Activated naive CD8-positive, alpha-beta T cell (primary cell): ENCODE results near the gene GSAP.

Experiments used
- H3K27ac Mint-ChIP-seq: one replicate; pipeline ENCODE4 v1.8.0; 2021; ENCODE audit warnings: mixed read lengths
- H3K27me3 Mint-ChIP-seq: one replicate; pipeline ENCODE4 v1.8.0; 2021; ENCODE audit warnings: mixed read lengths
- H3K36me3 Mint-ChIP-seq: one replicate; pipeline ENCODE4 v1.8.0; 2021; ENCODE audit warnings: mixed read lengths
- H3K4me1 Mint-ChIP-seq: one replicate; pipeline ENCODE4 v1.8.0; 2021; ENCODE audit warnings: low read depth, mixed read lengths
- H3K4me3 Mint-ChIP-seq: one replicate; pipeline ENCODE4 v1.8.0; 2021; ENCODE audit warnings: mild to moderate bottlenecking, mixed read lengths
- H3K9me3 Mint-ChIP-seq: one replicate; pipeline ENCODE4 v1.8.0; 2021; ENCODE audit warnings: low read depth, mixed read lengths

The GSAP gene

GRCh38 chr7:77326131-77326530 is 90.0 kb downstream of the GSAP start:
- Mint-ChIP-seq H3K4me3 (no peak overlapping the region), H3K9me3 (no peaks in the 10 kb centered on the region), H3K4me1 (peaks cover 40% of the 10 kb centered on the region), H3K27me3 (no peaks in the 10 kb centered on the region), H3K27ac (no peak overlapping the region), H3K36me3 (peaks cover 15% of the 10 kb centered on the region)

- H3K36me3 Mint-ChIP-seq: peaks cover 36% of the 10 kb centered on the region
- H3K4me1 Mint-ChIP-seq: no peaks in the 10 kb centered on the region
- H3K27ac Mint-ChIP-seq: peak overlapping the region; percentile 51
- H3K9me3 Mint-ChIP-seq: no peaks in the 10 kb centered on the region
- no peaks in the 10 kb centered on the region for H3K27me3 Mint-ChIP-seq
- H3K4me3 Mint-ChIP-seq: no peak overlapping the region
Observed at GRCh38 chr7:77321300-77321699, 94.8 kb downstream of the GSAP start.

DNA sequence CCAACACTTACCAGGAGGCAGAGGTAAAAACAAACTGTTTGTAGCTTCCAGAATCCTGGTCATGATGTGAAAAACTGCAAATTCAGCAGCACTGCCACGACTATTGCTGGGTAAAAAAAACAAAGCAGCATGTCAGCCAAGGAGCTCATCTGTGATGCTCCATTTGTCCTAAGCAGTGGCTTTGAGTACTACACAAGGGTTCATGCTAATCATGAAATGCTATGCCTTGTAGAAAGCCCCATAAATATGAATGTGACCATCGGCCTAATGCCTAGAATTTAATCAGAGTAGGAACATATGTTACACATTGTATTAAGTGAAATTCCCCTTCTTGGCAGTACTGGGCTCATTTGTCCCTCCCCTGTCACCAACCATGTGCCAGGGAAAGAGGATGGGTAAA is 95.4 kb downstream of the GSAP start:
- Mint-ChIP-seq H3K4me3 (no peak overlapping the region), H3K27ac (no peak overlapping the region), H3K36me3 (peaks cover 37% of the 10 kb centered on the region), H3K27me3 (no peaks in the 10 kb centered on the region), H3K9me3 (no peaks in the 10 kb centered on the region), H3K4me1 (no peaks in the 10 kb centered on the region)

DNA sequence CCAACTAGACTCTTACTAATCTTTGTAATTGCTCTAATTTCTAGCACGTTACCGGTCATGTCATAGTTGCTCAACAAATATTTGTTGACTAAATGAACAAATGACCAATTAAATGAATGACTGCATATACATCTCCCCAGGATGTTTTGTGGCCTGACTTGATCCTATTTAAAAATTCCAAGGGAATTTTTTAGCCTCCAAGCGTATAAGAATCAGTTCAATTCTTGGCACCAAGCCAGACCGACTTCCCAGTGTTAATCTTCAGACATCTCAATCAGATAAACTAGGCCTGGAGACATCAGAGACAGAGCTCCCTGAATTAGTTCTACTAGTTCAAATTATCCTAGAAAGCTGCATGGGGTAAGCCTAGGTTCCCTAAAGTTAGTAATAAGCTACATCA is 96.0 kb downstream of the GSAP start:
- H3K36me3 Mint-ChIP-seq: peaks cover 39% of the 10 kb centered on the region
- H3K4me3 Mint-ChIP-seq: no peak overlapping the region
- H3K4me1 Mint-ChIP-seq: no peaks in the 10 kb centered on the region
- no peak overlapping the region for H3K27ac Mint-ChIP-seq
- no peaks in the 10 kb centered on the region for H3K27me3 Mint-ChIP-seq
- H3K9me3 Mint-ChIP-seq: no peaks in the 10 kb centered on the region

- no peaks in the 10 kb centered on the region for H3K9me3 Mint-ChIP-seq
- no peaks in the 10 kb centered on the region for H3K4me1 Mint-ChIP-seq
- H3K36me3 Mint-ChIP-seq: peaks cover 41% of the 10 kb centered on the region
- H3K27ac Mint-ChIP-seq: no peak overlapping the region
- no peak overlapping the region for H3K4me3 Mint-ChIP-seq
- H3K27me3 Mint-ChIP-seq: no peaks in the 10 kb centered on the region
Observed at GRCh38 chr7:77318019-77318418, 98.1 kb downstream of the GSAP start.

DNA sequence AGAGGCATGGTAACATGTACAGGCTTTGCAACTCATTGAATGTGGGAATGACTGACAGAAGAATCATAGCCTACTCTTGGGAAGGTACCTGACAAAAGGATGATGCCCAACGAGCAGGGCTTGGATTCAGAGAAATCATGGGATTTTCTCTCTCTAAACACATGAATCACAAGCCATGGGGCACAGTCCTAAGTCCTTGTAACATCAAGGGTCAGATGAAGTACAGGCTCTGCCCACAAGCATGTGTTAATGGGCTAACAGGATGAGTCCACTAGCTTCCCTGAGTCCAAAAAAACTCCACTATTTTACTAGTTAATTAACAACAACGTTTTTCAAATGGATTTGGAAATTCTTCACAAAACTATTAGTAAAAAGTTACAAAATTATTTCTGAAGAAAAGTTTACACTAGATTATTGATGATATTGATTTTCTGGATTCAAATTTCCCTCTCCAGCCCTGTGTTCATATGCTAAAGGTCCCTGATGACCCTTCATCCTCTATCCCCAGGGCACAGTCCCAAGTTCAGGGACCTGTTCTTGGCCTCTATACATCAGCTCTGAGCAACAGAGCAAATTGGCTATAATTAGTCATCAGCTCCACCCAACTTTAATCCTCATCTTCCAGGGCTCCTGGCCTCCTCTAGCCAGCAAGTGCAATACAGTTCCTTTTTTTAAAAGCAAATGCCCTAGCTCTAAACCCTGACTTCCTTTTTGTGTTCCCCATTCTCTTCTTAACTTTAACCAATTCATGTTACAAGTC is 99.8 kb downstream of the GSAP start:
- Mint-ChIP-seq H3K36me3 (peaks cover 39% of the 10 kb centered on the region), H3K4me3 (no peak overlapping the region), H3K27ac (no peak overlapping the region), H3K4me1 (no peaks in the 10 kb centered on the region), H3K27me3 (no peaks in the 10 kb centered on the region), H3K9me3 (no peaks in the 10 kb centered on the region)

DNA sequence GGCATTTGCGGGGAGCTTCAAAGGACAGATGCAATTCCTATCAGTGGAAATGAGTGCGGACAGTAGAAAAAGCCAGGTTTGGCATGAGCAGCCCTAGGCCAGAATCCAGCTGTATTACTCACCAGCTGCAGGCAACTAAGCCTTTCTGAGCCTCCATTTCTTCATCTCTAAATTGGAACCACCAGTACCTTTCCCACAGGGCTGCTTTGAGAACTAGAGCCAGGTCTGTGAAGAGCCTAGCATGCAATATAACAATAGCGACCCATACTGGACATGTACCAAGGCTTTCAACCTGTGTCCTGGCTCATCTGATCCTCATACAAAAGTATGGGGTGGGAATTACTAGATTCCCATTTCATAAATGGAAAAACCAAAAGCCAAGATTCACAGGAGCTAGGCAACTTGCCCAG is 101.0 kb downstream of the GSAP start:
- Mint-ChIP-seq H3K27ac (no peak overlapping the region), H3K4me1 (no peaks in the 10 kb centered on the region), H3K4me3 (no peak overlapping the region), H3K27me3 (no peaks in the 10 kb centered on the region), H3K9me3 (no peaks in the 10 kb centered on the region), H3K36me3 (peaks cover 42% of the 10 kb centered on the region)

- no peaks in the 10 kb centered on the region for H3K27me3 Mint-ChIP-seq
- H3K36me3 Mint-ChIP-seq: peaks cover 37% of the 10 kb centered on the region
- no peaks in the 10 kb centered on the region for H3K9me3 Mint-ChIP-seq
- H3K27ac Mint-ChIP-seq: no peak overlapping the region
- no peak overlapping the region for H3K4me3 Mint-ChIP-seq
- no peaks in the 10 kb centered on the region for H3K4me1 Mint-ChIP-seq
Observed at GRCh38 chr7:77313876-77314480, 102.2 kb downstream of the GSAP start.

GRCh38 chr7:77313085-77313484 is 103.1 kb downstream of the GSAP start:
- H3K36me3 Mint-ChIP-seq: peaks cover 34% of the 10 kb centered on the region
- no peaks in the 10 kb centered on the region for H3K9me3 Mint-ChIP-seq
- H3K4me1 Mint-ChIP-seq: no peaks in the 10 kb centered on the region
- no peaks in the 10 kb centered on the region for H3K27me3 Mint-ChIP-seq
- H3K4me3 Mint-ChIP-seq: no peak overlapping the region
- no peak overlapping the region for H3K27ac Mint-ChIP-seq

DNA sequence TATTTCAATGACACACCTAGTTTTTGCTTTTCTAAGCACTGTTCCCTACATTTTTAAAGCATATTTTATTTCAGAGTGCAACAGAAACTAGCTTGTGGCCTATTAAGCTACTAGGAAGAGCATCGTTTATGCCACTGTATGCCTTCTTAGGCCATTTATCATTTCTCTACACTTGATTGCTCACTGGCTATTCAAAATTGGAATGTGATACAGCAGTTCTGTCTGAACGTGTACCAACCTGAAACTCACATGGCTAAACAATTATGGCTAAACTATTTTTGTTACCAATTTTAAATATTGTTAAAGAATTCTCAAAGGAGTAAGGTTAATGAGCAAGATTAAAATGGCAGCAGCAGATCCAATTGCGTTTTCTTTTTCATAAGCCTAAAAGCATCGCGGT is 105.2 kb downstream of the GSAP start:
- peaks cover 2% of the 10 kb centered on the region for H3K4me1 Mint-ChIP-seq
- H3K27ac Mint-ChIP-seq: no peak overlapping the region
- no peaks in the 10 kb centered on the region for H3K27me3 Mint-ChIP-seq
- H3K9me3 Mint-ChIP-seq: no peaks in the 10 kb centered on the region
- H3K4me3 Mint-ChIP-seq: no peak overlapping the region
- H3K36me3 Mint-ChIP-seq: peaks cover 28% of the 10 kb centered on the region

DNA sequence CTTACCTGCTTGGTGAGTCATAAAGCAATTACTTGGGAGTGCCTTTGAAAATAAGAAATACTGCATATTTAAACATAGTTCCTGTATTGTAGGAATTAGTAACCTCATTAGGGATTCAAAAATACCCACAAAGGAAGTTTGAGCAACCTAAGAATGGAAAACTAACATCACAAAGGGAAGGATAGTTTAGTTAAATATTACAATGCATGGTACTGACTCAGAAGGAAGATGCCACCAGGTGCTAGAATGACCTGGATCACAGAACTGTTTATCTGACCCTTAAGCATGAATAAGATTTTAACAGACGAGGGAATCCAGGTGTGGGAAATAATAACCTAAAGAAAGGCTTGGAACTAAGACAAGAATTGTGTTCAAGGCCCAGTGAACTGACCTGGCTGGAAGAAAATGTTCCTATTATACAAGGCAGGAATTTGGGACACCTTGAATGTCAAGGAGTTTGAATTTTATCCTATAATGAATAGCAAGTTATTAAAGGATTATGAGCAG is 106.4 kb downstream of the GSAP start:
- Mint-ChIP-seq H3K27me3 (no peaks in the 10 kb centered on the region), H3K9me3 (no peaks in the 10 kb centered on the region), H3K27ac (no peak overlapping the region), H3K4me1 (peaks cover 2% of the 10 kb centered on the region), H3K4me3 (no peak overlapping the region), H3K36me3 (peaks cover 20% of the 10 kb centered on the region)

GRCh38 chr7:77308792-77309191 is 107.4 kb downstream of the GSAP start:
- Mint-ChIP-seq H3K4me1 (peaks cover 2% of the 10 kb centered on the region), H3K27ac (no peak overlapping the region), H3K9me3 (peaks cover 3% of the 10 kb centered on the region), H3K36me3 (peaks cover 20% of the 10 kb centered on the region), H3K4me3 (no peak overlapping the region), H3K27me3 (no peaks in the 10 kb centered on the region)

DNA sequence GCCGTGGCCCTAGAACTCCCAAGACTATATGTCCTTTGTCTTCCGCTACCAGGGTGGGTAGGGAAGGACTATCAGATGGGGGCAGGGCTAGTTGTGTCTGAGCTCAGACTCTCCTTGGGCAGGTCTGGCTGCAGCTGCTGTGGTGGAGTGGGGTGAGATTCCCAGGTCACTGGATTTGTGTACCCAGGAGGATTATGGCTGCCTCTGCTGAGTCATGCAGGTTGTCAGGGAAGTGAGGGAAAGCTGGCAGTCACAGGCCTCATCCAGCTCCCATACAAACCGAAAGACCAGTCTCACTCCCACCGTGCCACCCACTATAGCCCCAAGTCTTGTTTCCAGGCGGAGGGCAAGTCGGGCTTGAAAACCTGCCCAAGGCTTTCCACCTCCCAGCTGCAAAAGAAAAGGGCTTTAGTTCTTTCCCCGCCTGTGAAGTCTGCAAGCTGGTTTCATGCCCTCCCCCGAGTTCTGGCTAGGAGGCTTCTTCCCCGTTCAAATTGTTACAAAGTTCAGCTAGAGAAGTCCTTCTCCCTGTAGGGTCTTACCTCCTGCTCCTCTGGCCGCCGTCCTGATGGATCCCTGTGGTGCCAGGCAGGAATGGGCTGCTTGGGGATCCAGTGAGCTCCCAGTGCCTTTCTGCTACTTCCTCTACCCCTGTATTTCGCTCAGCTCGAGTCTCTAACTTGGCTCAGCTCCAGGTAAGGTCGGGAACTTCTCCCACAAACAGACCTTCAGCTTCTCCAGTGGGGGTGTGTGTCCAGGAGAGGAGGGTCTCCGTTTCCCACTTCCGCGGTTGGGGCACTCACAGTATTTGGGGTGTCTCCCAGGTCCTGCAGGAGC is 109.7 kb downstream of the GSAP start:
- Mint-ChIP-seq H3K27me3 (no peaks in the 10 kb centered on the region), H3K4me3 (no peak overlapping the region), H3K27ac (no peak overlapping the region), H3K36me3 (peaks cover 36% of the 10 kb centered on the region), H3K9me3 (peaks cover 10% of the 10 kb centered on the region), H3K4me1 (peaks cover 2% of the 10 kb centered on the region)

- H3K27ac Mint-ChIP-seq: no peak overlapping the region
- H3K9me3 Mint-ChIP-seq: peaks cover 8% of the 10 kb centered on the region
- H3K4me3 Mint-ChIP-seq: no peak overlapping the region
- no peaks in the 10 kb centered on the region for H3K27me3 Mint-ChIP-seq
- peaks cover 35% of the 10 kb centered on the region for H3K36me3 Mint-ChIP-seq
- no peaks in the 10 kb centered on the region for H3K4me1 Mint-ChIP-seq
Observed at GRCh38 chr7:77295549-77295948, 120.6 kb downstream of the GSAP start.

DNA sequence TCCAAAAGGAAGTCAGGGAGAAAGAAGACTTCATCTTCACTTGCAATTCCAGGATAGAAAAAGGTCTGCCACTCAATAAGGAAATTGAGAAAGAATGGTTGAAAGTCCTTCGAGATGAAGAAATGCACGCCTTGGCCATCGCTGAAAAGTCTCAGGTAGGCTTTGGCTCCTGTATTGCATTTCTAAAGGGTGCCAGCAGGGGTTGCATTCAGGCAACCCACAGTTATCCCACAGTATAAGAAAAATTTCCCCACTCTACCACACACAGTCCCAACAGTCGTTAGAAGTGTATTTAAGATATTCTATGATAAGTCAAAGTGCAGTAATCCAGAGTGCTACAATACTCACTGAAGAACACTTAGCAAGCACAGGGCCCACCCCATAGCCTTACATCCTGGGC is 123.1 kb downstream of the GSAP start:
- H3K36me3 Mint-ChIP-seq: peaks cover 36% of the 10 kb centered on the region
- H3K27ac Mint-ChIP-seq: no peak overlapping the region
- H3K27me3 Mint-ChIP-seq: no peaks in the 10 kb centered on the region
- H3K9me3 Mint-ChIP-seq: peaks cover 4% of the 10 kb centered on the region
- H3K4me3 Mint-ChIP-seq: no peak overlapping the region
- no peaks in the 10 kb centered on the region for H3K4me1 Mint-ChIP-seq
